ENCODE data around the gene PTPN18. TPM values are rescaled to one million over a fixed set of nuclear protein-coding genes. Genes with fewer than 3 reads are reported as not detected.

PTPN18 gene
- total and polyA plus RNA-seq, 2 of the 4 experiments (the other 2 are of a cell fraction): 9.7 to 15.5 TPM

GRCh38 chr2:130342533-130343275 lies 13.2 kb upstream of the PTPN18 start, which contains the start of gene IMP4:
Gene IMP4, plus strand, starts transcription at chr2:130342897. Its CDS starts 36 bp downstream, at chr2:130342933.
- peaks cover 33% of the 10 kb centered on the region for H3K36me3 ChIP-seq (ENCODE audit: control insufficient read depth, insufficient read depth, low read length)
- H3K56ac ChIP-seq (ENCODE audit: extremely low read depth, insufficient read depth, low read length): peak within 1 kb of the TSS; percentile 68
- H3K9me1 ChIP-seq (ENCODE audit: insufficient read depth, low read length): peaks cover 7% of the 10 kb centered on the region
- peak within 1 kb of the TSS; percentile 89 for H2AK9ac ChIP-seq (replicated peaks; ENCODE audit: low read depth, low read length, poor library complexity)
- H3K9me3 ChIP-seq (ENCODE audit: control insufficient read depth, insufficient read depth, low read length): no peaks in the 10 kb centered on the region
- peak within 1 kb of the TSS; percentile 47 for H2AK5ac ChIP-seq (ENCODE audit: low read depth, low read length)
- peak within 1 kb of the TSS; percentile 28; the same call in 1 of the 2 replicates for H2BK20ac ChIP-seq (ENCODE audit: low read depth, low read length)
- H3K4ac ChIP-seq (ENCODE audit: low read depth, low read length): peak within 1 kb of the TSS; percentile 80
- dilution Hi-C loops (cut with HindIII; ENCODE audit: low sequenced_read_pairs, unreplicated experiment): no loop called here
- peak within 1 kb of the TSS; percentile 98 for H2AFZ ChIP-seq (replicated peaks; ENCODE audit: low read length, poor library complexity)
- ChIA-PET CTCF (interaction anchor here (0.7 to 2.1 kb wide), 3 partner anchors 13 to 55 kb away, joined by 3 to 8 read pairs (median 4); partner anchors contain the start of gene PTPN18), POLR2A (ENCODE audit: unreplicated experiment) (interaction anchor here (0.6 to 0.7 kb wide), 3 partner anchors 11 to 802 kb away, joined by 3 read pairs; partner anchors contain the start of gene PTPN18)
- peaks cover 18 to 36% of the 10 kb centered on the region in 2 experiments for H3K79me1 ChIP-seq (ENCODE audit: low read depth in 1 of 2, low read length in 2 of 2)
- H2BK120ac ChIP-seq (ENCODE audit: low read depth, low read length): peak within 1 kb of the TSS; percentile 58
- in situ Hi-C loops (cut with MboI; ENCODE audit: low sequenced_read_pairs): no loop called here
- H3K27ac ChIP-seq (ENCODE audit: insufficient read depth, low read length): peak within 1 kb of the TSS; percentile 79
- peak within 1 kb of the TSS; percentile 65 for H3K9ac ChIP-seq (ENCODE audit: low read depth, low read length)
- intact Hi-C loops (cut with micrococcal nuclease): loop anchor here (1.0 kb wide), 3 partner anchors 13 to 49 kb away; no protein-coding TSS in a partner anchor
- peak within 1 kb of the TSS; percentile 53 for H3K23ac ChIP-seq (ENCODE audit: low read depth, low read length)
- H4K91ac ChIP-seq (ENCODE audit: insufficient read depth, low read depth, low read length): peak within 1 kb of the TSS; percentile 66
- peak within 1 kb of the TSS; percentile 35; the same call in 1 of the 2 replicates for H3K18ac ChIP-seq (ENCODE audit: low read depth, low read length)
- peak within 1 kb of the TSS; percentile 96 for H3K4me3 ChIP-seq (ENCODE audit: insufficient read depth, low read depth, low read length)
- H4K5ac ChIP-seq (ENCODE audit: low read depth, low read length): peak within 1 kb of the TSS; percentile 73
- no TSS peak for BruUV-seq (replicated peaks)
- TF ChIP-seq CTCF (conservative IDR thresholded peaks at IDR 0.05; ENCODE audit: low read depth, low read length) (peak; percentile 25), RCOR1 (IDR thresholded peaks at IDR 0.05; ENCODE audit: insufficient replicate concordance, low read length) (no peak), RFX5 (IDR thresholded peaks at IDR 0.05; ENCODE audit: low read depth, low read length) (no peak), CHD1 (IDR thresholded peaks at IDR 0.05; ENCODE audit: low read depth, low read length) (no peak), USF2 (IDR thresholded peaks at IDR 0.05; ENCODE audit: low read depth, low read length) (peak; percentile 94), NFE2L2 (IDR thresholded peaks at IDR 0.05; ENCODE audit: low read depth, low read length) (no peak), RAD21 (IDR thresholded peaks at IDR 0.05; ENCODE audit: low read length) (0 out of 2 replicates have a peak, but pooled peaks have one; percentile 27), FOS (IDR thresholded peaks at IDR 0.05; ENCODE audit: low read depth, low read length) (0 out of 2 replicates have a peak, but pooled peaks have one; percentile 22), MXI1 (IDR thresholded peaks at IDR 0.05; ENCODE audit: borderline replicate concordance, low read depth, low read length) (peak; percentile 99), MAFK (IDR thresholded peaks at IDR 0.05; ENCODE audit: low read depth, low read length) (no peak), SMC3 (IDR thresholded peaks at IDR 0.05; ENCODE audit: low read depth, low read length) (no peak), POLR2A (IDR thresholded peaks at IDR 0.05; ENCODE audit: low read depth, low read length) (peak; percentile 55; the same call in 1 of the 2 replicates), BHLHE40 (IDR thresholded peaks at IDR 0.05; ENCODE audit: low read depth, low read length) (peak; percentile 82), MAZ (IDR thresholded peaks at IDR 0.05; ENCODE audit: borderline replicate concordance, low read depth, low read length) (peak; percentile 21; the same call in 1 of the 2 replicates)
- peak within 1 kb of the TSS; percentile 18 to 91; a peak in 3 of 4 replicates for H4K8ac ChIP-seq (ENCODE audit: low read depth in 2 of 2, low read length in 2 of 2)
- peak within 1 kb of the TSS; percentile 22; the same call in 1 of the 3 replicates for H2BK15ac ChIP-seq (ENCODE audit: low read depth, low read length)
- H3K27me3 ChIP-seq (ENCODE audit: control insufficient read depth, insufficient read depth, low read length): no peaks in the 10 kb centered on the region
- H3K14ac ChIP-seq (replicated peaks; ENCODE audit: low read depth, low read length): peak within 1 kb of the TSS; percentile 65
- DNase-seq (peak; percentile 100), ATAC-seq (ENCODE audit: low read depth) (peak; percentile 92)
- peaks cover 6% of the 10 kb centered on the region for H3K4me1 ChIP-seq (ENCODE audit: control insufficient read depth, insufficient read depth, low read length)
- peak within 1 kb of the TSS; percentile 91 for H3K4me2 ChIP-seq (ENCODE audit: low read depth, low read length)
- no peaks in the 10 kb centered on the region for H4K20me1 ChIP-seq (ENCODE audit: insufficient read depth, low read length)
- H2BK5ac ChIP-seq (ENCODE audit: low read depth, low read length, poor library complexity, severe bottlenecking): peak within 1 kb of the TSS; percentile 78
- whole genome bisulfite sequencing, 2 experiments (ENCODE audit: extremely low coverage in 2 of 2, insufficient read length in 1 of 2): 3% methylated on average over 15 of the region's 60 CpGs; no CpG with 5 or more reads in 1 of the 2 experiments

All from IMR-90 (cell line).